Ureter (tissue), 1 donor: ENCODE data around the gene GUCA1A. TPM values are rescaled to one million over a fixed set of nuclear protein-coding genes. Genes with fewer than 3 reads are reported as not detected.
"Not testable (repeated sequence)": the region's sequence is repeated elsewhere in the genome, so short reads cannot be mapped to it uniquely, and the experiment has no call there.

ENCODE experiments used
- DNase-seq: peaks from one replicate; pipeline ENCODE4 v3.0.0-alpha.2; 2020; ENCODE audit warnings: low spot score
- total RNA-seq: library from RNA; stranded (reverse); gene quantifications from one replicate; pipeline ENCODE4 v1.2.4, GENCODE V29; 2023
- donor health status: DM: yes; HTN: yes; CAD: no.

GUCA1A gene
- total RNA-seq, 1 donor from 2014 or later: not detected

DNA sequence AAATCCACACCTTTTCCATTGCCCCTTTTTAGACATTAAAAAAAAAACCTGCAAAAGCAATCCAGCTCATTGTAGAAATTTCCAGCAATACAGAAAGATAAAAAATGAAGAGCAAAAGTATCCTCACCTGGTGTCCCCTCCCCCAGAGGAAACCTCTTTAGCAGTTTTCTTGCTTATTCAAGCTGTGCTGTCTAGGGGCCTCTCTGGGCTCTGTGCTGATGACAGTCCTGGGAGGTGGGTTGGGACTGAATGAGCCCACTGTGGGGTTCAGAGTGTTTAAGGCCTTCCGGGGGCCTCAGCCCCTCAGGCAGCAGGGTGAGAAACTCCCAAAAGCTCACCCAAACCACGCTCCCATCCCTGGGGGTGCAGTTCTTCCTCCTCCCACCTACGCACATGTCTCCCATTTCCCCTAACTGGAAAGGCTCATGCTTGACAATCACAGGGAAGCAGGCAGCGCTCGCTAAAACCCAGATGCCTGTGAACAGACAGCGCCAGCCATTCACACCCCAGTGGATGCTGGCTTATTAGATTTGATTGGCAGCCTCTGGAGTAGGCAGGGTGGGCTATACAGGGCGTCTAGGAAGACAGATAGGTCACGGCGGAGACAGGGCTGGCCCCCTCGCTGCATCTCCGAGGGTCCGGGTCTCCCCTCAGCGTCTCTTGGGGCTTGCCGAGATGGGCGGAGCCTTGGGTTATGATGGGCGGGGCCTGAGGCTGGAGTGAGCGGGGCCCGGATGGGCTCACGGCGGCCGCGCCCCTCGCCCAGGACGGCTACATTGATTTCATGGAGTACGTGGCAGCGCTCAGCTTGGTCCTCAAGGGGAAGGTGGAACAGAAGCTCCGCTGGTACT, 4.6 kb downstream of the GUCA1A start:
- no peak for DNase-seq

DNA sequence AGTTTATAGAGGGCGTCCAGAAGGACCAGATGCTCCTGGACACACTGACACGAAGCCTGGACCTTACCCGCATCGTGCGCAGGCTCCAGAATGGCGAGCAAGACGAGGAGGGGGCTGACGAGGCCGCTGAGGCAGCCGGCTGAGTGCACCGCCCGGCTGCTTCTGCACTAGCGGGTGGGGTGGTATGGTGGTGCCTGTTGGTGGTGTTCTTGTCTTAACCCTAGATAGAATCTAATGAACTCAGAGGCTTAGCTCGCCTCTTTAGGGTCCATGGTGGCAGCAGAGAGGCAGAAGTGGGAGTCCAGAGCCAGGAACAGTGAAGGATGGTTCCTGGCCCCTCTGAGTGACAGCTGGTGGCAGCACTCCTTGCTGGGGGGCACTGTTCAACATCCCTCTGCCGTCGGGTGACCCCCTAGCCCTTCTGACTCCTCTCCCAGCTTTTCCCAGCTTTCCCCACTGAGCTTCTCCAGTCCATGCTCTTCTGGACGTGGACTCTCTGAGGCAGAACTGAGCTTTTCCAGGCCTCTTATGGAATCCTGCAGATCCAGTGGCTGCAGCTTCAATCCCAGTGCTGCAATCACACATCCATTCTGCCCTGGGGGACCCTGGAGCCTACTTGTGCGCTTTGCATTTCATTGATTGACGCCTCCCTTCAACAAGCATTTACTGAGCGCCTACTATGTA, 6.2 kb downstream of the GUCA1A start:
- DNase-seq: no peak

DNA sequence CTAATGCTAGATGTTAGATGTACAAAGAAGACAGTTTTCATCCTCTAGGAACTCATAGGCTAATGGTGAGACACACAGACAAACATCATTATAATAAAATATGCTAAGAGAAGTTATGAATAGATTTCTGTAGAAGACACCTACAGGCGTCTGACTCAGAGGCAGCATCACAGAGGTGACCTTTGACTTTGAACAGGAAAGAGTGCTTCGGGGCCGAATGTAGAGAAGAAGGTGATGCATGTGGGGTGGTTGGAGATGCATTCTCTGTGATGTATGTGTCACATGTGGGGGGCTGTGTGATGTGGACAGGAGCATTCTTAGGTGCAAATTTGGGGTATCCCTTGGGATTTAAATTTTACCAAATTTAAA, 6.8 kb downstream of the GUCA1A start:
- DNase-seq: no peak

DNA sequence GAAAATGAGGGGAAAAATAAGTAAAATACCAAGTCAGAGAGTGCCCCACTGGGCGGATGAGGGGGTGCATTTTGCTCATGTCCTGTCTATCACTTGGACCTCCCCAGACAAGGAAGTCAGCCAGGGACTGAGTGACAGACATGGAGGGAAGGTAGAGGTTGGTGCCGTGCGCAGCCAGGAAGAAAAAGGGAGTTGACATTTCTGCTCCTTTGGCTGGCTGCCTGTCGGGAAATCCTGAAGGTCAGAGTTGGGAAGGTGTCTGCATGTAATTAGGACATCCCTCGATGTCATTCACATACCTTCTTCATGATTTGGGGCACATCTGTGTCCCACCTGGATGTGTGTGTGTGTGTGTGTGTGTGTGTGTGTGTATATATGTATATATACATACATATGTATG, 8.9 kb downstream of the GUCA1A start:
- DNase-seq: no peak

DNA sequence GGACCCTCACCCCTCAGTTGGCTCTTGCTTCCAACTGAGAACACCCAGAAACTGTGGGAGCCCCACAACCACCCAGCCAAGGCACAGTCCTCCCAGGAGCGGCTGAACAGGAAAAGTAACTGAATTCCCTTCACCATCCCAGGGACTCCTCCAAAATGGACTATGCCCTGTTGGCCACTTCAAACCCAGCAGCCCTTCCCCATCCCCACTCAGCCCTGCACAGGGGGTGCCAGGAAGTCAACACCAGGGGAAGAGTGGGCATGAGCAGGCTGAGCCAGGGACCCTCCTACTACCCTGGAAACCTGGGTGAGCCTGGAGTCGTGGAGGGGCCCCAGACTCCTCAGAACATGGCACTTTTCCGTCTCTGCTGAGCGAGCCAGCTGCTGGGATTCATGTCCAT, 11.3 kb downstream of the GUCA1A start:
- DNase-seq: no peak

DNA sequence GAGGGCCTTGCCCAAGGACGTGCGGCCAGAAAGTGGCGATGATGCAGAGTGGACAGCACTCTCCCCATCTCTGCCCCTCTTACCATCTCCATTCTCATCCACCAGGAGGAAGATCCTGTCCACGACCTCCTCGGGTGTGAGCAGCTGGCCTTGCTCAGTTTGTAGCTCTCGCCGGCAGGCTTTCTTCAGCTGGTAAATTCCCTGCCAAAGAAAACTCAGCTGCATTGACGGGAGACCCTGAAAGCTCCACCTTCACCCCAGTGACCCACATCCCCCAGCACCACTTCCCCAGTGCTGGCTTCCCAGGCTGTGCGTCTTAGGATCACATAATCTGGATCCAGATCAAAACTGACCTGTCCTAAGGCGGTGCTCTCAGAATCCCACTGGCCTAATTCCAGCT, 12.4 kb downstream of the GUCA1A start:
- no peak for DNase-seq

DNA sequence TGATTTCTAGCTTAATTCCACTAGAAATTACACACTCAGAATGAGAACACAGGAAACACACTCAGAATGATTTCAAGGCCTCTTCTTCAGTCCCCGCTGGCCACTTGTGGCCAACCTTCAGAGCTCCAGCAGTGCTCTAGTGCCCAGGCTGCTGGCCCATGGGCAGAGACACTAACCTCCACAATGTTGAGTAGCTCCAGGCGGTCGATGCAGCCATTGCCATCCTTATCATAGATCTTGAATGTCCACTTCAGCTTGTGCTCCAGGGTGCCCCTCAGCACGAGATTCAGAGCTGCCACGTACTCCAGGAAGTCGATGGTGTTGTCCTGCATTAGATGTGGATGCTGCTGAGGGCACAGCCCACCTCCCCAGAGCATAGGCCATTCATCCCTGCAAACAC, 15.2 kb downstream of the GUCA1A start:
- DNase-seq: no peak

DNA sequence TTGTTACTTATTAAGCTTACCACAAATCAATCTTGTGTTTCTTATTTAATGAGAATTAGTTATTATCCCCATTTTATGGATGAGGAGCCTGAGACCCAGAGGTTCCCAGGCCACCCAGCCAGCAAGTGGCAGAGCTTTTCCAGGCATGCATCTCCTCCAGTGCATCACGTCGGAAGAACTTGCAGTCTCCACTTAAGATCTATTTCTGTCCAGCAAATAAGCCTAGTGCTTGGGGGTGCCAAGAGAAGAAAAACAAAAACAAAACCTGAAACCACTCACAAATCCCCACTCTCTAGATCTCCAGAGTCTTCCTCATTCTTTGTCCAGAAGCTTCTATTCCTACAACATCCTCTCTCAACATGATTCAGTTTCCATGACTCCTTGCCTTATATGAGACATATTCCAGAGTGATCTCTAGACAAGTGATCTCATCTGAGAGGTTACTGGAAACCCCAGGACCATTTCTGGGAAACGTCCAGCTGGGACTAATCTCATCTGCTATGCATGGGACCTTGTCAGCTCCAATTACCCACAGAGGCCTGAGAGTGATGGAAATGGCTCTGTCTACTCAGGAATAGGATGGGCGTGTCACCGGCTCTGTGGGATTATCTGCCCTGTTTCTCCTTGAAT, 17.5 kb downstream of the GUCA1A start:
- DNase-seq: no peak

DNA sequence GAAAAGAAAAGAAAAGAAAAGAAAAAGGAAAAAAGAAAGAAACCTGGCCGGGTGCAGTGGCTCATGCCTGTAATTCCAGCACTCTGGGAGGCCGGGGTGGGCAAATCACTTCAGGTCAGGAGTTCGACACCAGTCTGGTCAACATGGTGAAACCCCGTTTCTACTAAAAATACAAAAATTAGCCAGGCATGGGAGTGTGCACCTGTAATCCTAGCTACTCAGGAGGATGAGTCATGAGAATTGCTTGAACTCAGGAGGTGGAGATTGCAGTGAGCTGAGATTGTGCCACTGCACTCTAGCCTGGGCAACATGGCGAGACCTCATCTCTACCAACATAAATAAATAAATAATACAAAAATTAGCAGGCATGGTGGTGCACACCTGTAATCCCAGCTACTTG, 19.2 kb downstream of the GUCA1A start:
- not testable (repeated sequence) for DNase-seq

DNA sequence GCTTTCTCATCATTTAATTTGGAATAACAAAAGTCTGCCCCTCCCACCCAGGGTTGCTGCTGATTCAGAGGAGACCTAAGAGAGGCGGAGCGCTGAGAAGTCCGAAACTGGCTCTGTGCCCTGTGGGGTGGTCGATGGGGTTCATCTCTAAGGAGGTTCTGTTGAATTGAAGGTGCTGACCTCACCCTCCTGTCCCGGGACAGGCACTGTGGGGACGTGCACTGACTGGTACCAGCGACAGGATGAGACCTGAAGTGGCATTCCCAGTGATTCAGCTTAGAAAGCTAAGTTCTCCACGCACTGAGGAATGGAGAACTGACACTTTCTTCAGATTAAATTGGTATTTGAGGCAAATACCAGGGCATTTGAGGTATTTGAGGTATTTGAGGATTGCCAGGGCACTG, 20.3 kb downstream of the GUCA1A start:
- DNase-seq: no peak

DNA sequence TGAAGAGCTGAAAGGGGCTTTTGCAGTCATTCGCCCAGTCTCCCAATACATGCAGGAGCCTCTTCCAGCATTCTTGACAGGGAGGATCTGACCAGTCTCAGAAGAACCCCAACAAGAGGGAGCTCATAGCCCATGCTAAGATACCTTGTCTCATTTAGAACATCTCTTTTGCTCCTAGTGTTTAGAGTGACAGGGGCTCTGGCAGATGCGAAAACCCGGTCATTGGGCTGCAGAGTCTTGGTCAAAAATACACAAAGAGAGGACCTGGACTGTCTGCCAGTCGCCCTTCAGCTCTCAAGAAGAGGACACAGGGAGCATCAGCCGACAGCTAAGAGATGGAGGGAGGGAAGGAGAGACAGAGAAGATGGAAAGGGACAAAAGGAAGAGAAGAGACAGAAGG, 20.9 kb downstream of the GUCA1A start:
- no peak for DNase-seq

DNA sequence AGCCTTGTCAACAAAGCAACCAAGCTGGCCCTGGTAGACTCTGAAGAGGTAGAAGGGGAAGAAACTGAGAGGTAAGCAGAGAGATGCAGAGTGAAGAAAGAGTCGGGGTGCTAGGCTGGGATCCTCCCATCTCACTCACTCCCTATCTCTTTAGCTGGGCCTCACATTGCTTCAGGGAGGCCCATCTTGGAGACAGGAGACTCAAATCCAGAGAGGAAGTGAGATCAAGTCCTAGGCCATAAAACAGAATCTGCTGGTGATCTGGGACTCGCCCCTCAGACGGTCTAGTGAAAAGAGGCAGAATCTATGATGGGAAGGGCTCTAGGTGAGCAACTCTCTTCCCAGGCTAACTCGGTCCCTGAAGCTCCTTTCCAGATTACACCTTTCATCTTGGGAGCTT, 22.3 kb downstream of the GUCA1A start:
- no peak for DNase-seq

DNA sequence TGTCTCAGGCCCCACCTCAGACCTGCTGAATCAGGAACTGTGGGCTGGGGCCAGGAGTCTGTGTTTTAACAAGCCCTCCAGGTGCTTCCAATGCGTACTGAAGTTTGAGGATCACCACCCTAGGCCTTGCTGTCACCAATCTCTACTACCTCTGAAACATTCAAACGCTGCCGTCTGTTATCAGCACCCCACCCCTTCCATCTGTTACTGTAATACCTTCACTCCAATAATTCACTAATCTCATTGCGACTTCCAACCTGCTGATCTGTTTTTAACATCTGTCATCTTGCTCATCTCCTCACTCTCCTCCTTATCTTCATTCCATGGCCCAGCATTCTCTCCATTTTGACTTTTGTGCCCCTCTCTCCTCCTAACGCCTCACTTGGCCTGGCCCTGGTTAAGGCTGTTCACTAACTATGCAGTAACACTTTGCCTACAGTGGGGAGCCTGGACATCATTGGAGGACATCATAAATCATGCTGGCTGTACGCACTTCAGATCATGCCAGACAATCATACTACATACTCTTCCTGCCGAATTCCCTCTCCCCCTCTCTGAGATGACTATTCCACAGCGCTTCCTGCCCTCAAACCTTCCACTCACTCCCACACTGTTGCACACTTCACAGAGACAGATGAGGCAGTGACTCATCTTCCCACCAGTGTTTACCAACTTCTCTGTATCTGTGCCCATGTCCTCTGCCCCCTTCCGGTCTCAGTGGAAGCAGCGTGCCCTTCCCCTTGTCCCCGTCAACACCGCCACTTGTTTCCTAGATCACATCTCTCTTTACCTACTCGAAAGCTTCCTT, 24.6 kb downstream of the GUCA1A start:
- no peak for DNase-seq

DNA sequence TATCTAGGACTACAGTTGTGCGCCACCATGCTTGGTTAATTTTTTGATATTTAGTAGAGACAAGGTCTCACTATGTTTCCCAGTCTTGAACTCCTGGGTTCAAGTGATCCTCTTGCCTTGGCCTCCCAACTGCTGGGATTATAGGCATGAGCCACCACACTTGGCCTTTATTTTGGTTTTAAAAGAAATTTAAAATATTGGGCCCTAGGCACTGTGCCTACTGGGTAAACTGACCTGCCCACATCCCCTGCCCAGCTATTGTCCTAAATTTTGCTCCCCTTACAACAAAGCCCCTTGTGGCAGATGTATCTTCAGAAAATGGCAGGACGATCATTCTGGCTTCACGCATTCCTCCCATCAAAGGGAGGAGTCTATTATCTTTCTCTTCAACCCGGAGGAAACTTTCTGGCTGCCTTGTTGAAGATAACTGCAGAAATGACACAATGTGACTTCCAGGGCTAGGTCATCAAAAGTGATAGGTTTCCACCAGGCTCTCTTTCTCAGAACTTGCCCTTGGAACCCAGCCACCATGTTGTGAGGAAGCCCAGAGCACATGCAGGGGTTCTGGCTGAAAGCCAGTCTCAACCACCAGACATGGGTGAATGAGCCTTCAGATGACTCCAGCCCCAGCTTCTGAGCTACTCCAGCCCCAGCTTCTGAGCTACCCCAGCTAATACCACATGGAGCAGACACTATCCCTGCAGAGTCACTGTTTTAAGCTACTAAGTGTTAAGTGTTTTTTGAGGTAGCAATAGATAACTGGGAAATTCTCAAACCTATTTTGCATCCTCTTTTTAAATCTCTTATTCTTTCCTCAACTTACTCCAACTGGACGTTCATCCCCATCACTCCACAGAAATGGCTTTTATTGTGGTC, 26.2 kb downstream of the GUCA1A start:
- DNase-seq: no peak

DNA sequence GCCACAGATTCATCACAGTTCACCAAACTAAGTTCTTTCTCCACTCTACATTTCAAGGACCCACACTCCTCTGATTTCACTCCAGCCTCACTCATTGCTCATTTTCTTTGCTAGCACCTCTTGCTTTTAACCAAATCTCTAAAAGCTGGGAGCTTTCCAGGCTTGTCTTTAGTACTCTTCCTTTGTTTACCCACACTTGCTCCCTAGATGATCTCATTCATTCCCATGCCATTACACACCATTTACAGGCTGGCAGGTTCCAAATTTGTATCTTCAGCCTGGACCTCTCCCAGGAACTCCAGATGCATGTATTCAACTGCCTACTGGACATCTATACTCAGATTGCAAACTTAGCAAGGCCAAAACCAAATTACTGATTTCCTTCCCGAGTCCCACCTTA, 26.9 kb downstream of the GUCA1A start:
- DNase-seq: no peak

DNA sequence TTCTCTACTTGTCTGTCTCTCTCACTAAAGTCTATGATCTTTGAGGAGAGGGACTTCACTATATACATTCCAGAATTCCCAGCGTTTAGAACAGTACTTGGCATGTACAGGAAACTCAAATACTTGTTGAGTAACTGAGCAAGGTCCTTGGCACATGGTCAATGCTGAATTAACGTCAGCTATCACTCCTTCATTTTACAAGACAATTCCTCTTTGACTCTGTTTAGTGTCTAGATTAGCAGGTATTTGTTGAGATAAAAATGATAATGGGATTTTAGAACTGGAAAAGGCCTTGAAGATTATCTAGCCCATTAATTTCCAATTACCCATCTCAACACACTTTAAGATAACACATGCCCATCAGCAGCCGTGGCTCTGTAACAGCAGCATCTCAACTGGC, 28.2 kb downstream of the GUCA1A start:
- no peak for DNase-seq

DNA sequence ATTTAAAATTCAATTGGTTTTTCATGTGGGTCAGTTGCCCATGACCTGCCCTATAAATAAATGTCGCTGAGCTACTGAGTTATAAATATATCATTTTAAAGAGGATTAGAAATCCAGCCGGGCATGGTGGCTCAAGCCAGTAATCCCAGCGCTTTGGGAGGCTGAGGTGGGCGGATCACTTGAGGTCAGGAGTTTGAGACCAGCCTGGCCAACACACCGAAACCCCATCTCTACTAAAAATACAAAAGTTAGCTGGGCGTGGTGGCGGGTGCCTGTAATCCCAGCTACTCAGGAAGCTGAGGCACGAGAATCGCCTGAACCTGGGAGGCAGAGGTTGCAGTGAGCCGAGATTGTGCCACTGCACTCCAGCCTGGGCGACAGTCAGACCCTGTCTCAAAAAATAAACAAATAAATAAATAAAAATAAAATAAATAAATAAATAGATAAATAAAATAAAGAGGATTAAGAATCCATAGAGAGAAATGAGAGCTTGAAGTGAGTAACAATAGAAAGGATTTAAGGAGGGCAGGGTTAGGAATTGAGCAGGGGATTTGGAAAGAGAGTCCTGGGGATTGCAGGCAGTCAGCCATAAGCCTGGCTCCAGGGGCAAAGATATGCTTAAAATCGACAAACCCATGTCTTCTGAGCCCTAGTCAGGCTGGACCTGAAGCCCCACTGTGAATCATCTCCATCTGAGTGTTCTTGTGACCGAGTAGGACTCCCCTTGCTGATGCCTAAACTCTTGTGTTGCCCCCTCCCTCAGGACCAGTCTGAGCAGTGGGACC, 29.2 kb downstream of the GUCA1A start:
- peak; percentile 25 for DNase-seq

DNA sequence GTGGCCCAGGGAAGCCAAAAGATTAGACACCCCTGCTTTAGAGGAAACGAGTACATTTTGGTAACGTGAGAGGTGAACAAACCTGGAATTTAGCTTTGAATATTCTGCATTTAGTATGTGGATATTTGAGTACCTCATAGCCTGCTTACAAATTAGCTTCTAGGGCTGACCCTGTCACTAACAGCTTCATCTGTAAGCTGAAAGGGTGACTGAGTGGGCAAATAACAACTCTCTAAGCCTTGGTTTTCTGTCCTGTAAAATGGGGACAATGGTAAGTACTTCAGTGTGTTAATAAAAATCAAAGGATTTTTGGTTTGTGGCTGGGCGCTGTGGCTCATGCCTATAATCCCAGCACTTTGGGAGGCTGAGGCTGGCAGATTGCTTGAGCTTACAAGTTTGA, 30.0 kb downstream of the GUCA1A start:
- no peak for DNase-seq

DNA sequence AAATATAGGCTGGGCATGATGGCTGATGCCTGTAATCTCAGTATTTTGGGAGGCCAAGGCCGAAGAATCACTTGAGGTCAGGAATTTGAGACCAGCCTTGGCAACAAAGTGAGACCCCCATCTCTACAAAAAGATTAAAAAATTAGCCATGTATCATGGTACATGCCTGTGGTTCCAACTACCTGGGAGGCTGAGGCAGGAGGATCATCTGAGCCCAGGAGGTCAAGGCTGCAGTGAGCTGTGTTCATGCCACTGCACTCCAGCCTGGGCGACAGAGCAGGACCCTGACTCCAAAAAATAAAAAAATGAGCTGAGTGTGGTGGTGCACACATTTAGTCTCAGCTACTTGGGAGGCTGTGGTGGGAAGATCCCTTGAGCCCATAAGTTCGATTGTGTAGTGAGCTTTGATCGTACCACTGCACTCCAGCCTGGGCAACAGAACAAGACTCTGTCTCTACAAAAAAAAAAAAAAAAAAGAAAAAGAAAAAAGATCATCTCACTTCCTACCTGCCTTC, 31.7 kb downstream of the GUCA1A start:
- no peak for DNase-seq

DNA sequence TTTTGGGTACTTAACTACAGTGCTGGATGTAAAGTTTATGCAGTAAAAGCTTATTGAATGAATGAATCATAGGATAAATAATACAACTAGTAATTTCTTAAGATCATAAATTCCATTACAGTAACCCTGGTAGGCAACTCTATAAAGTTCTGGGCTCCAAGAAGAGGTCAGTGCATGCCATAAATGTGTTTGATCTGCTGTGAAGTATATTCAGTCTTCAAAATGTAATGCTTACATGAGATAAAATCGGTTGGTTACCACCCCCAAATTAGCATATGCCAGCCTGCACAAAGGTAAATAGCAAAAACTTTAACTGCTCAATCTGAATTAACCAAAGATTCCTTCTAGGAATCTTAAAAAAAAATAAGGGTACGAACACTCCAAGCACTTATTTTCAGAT, 34.4 kb downstream of the GUCA1A start:
- DNase-seq: not testable (repeated sequence)
